ENCODE results near the gene TNS1.

TNS1 gene

DNA sequence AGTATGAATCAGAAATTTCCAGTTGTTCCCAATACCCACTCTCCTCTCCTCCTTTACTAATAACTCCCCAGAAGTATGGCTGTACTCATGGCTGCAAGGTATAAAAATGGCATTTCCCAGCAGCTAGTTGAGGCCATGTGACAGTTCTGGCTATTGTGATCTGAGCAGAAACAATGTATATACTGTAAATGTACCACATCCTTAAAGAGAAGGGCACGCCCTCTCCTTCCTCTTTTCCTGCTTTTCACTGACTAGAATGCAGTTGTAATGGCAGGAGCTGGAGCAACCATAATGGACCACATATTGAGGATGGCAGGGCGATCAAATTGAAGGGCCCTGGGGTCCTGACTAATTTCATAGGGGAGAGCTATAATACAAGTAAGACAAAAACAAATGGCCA is 211.2 kb downstream of the TNS1 start:
- TF ChIP-seq EZH2phosphoT487 (IDR thresholded peaks at IDR 0.05; ENCODE audit: borderline replicate concordance) = no peak
- TF ChIP-seq, protein P1, sequence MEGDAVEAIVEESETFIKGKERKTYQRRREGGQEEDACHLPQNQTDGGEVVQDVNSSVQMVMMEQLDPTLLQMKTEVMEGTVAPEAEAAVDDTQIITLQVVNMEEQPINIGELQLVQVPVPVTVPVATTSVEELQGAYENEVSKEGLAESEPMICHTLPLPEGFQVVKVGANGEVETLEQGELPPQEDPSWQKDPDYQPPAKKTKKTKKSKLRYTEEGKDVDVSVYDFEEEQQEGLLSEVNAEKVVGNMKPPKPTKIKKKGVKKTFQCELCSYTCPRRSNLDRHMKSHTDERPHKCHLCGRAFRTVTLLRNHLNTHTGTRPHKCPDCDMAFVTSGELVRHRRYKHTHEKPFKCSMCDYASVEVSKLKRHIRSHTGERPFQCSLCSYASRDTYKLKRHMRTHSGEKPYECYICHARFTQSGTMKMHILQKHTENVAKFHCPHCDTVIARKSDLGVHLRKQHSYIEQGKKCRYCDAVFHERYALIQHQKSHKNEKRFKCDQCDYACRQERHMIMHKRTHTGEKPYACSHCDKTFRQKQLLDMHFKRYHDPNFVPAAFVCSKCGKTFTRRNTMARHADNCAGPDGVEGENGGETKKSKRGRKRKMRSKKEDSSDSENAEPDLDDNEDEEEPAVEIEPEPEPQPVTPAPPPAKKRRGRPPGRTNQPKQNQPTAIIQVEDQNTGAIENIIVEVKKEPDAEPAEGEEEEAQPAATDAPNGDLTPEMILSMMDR (conservative IDR thresholded peaks at IDR 0.05; ENCODE audit: low read length) = no peak
- H3K36me3 ChIP-seq (ENCODE audit: insufficient read depth, low read length) = no peaks in the 10 kb centered on the region
- no peak overlapping the region for H2AFZ ChIP-seq (ENCODE audit: low read length)
- H3K4me2 ChIP-seq (ENCODE audit: low read depth, low read length, poor library complexity, severe bottlenecking) = no peak overlapping the region
- no peaks in the 10 kb centered on the region for H3F3A ChIP-seq (ENCODE audit: low read depth)
- no peaks in the 10 kb centered on the region for H3K9me3 ChIP-seq (ENCODE audit: insufficient read depth, low read depth, low read length)
- H4K20me1 ChIP-seq (ENCODE audit: insufficient read depth, low read length, poor library complexity, severe bottlenecking) = no peaks in the 10 kb centered on the region
- no peak overlapping the region for H3K4me3 ChIP-seq (ENCODE audit: low read length, poor library complexity, severe bottlenecking)
- no peaks in the 10 kb centered on the region for H3K9me2 ChIP-seq (replicated peaks; ENCODE audit: low read depth, low read length)
- H3K4me1 ChIP-seq (ENCODE audit: insufficient read depth, low read length, poor library complexity, severe bottlenecking) = no peaks in the 10 kb centered on the region
- no peak overlapping the region for H3K9ac ChIP-seq (ENCODE audit: low read depth, low read length, poor library complexity, severe bottlenecking)
- no peaks in the 10 kb centered on the region for H3K79me2 ChIP-seq (ENCODE audit: insufficient read depth, low read length)
- no peaks in the 10 kb centered on the region for H3K27me3 ChIP-seq (ENCODE audit: insufficient read depth, low read length, poor library complexity, severe bottlenecking)

DNA sequence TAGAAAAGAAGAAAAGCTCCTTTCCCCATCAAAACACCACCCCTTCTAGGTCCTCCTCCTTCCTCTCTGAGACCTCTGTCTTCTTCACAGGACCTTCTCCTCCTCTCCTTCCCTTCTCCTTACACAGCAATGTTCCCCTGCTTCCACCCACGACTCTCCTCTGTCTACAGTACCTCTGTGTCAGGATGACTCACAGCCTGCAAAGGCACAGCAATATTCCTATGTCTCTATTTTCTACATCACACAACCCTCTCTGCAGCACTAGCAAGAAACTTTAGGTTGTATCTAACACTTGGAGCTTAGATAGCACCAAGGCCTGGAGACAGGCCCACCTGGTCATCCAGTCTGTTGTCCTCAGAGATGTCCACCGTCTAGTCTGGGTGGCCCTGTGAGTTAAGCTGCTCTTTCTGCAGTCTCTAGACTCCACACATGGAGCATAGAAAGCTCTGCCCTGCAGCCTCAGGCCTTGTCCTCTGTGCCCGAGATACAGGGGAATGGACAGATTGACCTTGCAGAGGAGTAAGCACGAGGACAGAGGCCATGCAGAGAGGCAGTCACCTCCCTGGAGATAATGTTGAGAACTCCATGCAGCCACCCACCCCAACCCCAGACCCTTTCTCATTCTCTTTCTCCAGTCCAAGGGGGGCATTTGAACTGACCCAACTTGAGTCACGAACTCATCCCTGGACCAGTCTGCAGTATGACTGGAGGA is 212.0 kb downstream of the TNS1 start:
- H3K9me3 ChIP-seq (ENCODE audit: insufficient read depth, low read depth, low read length) = no peaks in the 10 kb centered on the region
- no peaks in the 10 kb centered on the region for H3K4me1 ChIP-seq (ENCODE audit: insufficient read depth, low read length, poor library complexity, severe bottlenecking)
- TF ChIP-seq, protein P1 (conservative IDR thresholded peaks at IDR 0.05; ENCODE audit: low read length) = no peak
- TF ChIP-seq EZH2phosphoT487 (IDR thresholded peaks at IDR 0.05; ENCODE audit: borderline replicate concordance) = no peak
- no peaks in the 10 kb centered on the region for H3K9me2 ChIP-seq (replicated peaks; ENCODE audit: low read depth, low read length)
- peak overlapping the region; percentile 78 for H3K4me3 ChIP-seq (ENCODE audit: low read length, poor library complexity, severe bottlenecking)
- no peaks in the 10 kb centered on the region for H3F3A ChIP-seq (ENCODE audit: low read depth)
- no peaks in the 10 kb centered on the region for H3K36me3 ChIP-seq (ENCODE audit: insufficient read depth, low read length)
- H3K9ac ChIP-seq (ENCODE audit: low read depth, low read length, poor library complexity, severe bottlenecking) = peak overlapping the region; percentile 60
- peak overlapping the region; percentile 60 for H3K4me2 ChIP-seq (ENCODE audit: low read depth, low read length, poor library complexity, severe bottlenecking)
- no peaks in the 10 kb centered on the region for H3K79me2 ChIP-seq (ENCODE audit: insufficient read depth, low read length)
- H3K27me3 ChIP-seq (ENCODE audit: insufficient read depth, low read length, poor library complexity, severe bottlenecking) = no peaks in the 10 kb centered on the region
- H4K20me1 ChIP-seq (ENCODE audit: insufficient read depth, low read length, poor library complexity, severe bottlenecking) = no peaks in the 10 kb centered on the region
- H2AFZ ChIP-seq (ENCODE audit: low read length) = peak overlapping the region; percentile 78

DNA sequence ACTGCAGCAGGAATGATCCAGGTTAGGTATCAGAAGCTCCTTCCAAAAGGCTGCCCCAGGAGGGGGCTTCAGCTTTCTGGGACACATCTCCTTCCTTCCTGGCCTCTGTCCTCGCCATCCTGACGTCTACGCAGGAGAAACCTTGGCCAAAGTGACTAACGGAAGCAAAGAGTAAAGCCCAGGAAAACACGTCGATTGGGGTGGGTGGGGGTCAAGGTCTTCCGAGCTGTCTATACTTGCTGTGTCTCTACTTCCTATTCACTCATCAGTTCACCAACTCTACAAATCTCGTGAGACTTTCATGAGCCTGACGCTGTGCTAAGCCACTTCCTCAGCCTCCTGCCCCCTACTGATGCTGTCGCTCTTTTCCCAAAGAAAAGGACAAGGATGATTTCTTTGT is 212.6 kb downstream of the TNS1 start:
- no peaks in the 10 kb centered on the region for H3K36me3 ChIP-seq (ENCODE audit: insufficient read depth, low read length)
- H3K9ac ChIP-seq (ENCODE audit: low read depth, low read length, poor library complexity, severe bottlenecking) = peak overlapping the region; percentile 60
- TF ChIP-seq EZH2phosphoT487 (IDR thresholded peaks at IDR 0.05; ENCODE audit: borderline replicate concordance) = no peak
- TF ChIP-seq, protein P1 (conservative IDR thresholded peaks at IDR 0.05; ENCODE audit: low read length) = peak; percentile 23; the same call in 1 of the 2 replicates
- no peaks in the 10 kb centered on the region for H3K9me2 ChIP-seq (replicated peaks; ENCODE audit: low read depth, low read length)
- H2AFZ ChIP-seq (ENCODE audit: low read length) = peak overlapping the region; percentile 78
- H3K4me3 ChIP-seq (ENCODE audit: low read length, poor library complexity, severe bottlenecking) = peak overlapping the region; percentile 78
- no peaks in the 10 kb centered on the region for H3K79me2 ChIP-seq (ENCODE audit: insufficient read depth, low read length)
- H3K27me3 ChIP-seq (ENCODE audit: insufficient read depth, low read length, poor library complexity, severe bottlenecking) = no peaks in the 10 kb centered on the region
- no peaks in the 10 kb centered on the region for H3K4me1 ChIP-seq (ENCODE audit: insufficient read depth, low read length, poor library complexity, severe bottlenecking)
- peak overlapping the region; percentile 60 for H3K4me2 ChIP-seq (ENCODE audit: low read depth, low read length, poor library complexity, severe bottlenecking)
- no peaks in the 10 kb centered on the region for H3F3A ChIP-seq (ENCODE audit: low read depth)
- no peaks in the 10 kb centered on the region for H3K9me3 ChIP-seq (ENCODE audit: insufficient read depth, low read depth, low read length)
- H4K20me1 ChIP-seq (ENCODE audit: insufficient read depth, low read length, poor library complexity, severe bottlenecking) = no peaks in the 10 kb centered on the region

All from Loucy (cell line).